ENCODE data around the gene PLEKHF1.

PLEKHF1 gene

GRCh38 chr19:29680937-29681336 is 15.7 kb downstream of the PLEKHF1 start:
- no peak for DNase-seq

- no peak for DNase-seq
Observed at GRCh38 chr19:29681422-29682235, 16.4 kb downstream of the PLEKHF1 start.

DNA sequence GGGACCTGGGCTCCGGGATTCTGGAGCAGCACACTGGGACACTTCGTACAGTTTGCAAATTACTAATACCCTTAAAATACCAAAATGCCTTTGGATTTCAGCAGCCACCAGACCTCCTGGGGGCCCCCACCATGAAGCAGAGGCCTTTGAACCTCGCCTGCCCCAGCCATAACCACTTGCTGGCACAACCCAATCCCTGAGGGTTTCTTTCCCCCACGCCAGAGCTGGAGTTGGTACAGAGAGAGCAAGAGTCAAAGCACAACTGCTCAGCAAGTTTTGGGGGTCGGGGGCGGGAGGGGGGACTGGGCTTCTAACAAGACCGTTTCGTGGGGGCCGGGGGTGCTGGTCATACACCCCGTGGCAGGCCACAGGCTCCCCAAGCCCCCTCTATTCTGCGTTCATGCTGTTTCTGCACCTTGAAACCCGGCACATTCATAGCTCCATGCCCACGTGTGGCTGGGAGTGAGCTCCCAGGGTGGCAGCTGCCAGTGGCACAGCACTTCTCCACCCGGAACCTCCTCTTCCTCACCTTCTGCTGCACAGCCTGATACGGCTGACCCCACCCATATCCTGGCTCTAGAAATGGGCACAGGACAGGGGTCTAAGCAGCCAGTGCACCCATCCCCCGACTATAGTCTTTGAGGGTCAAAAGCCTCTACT is 17.1 kb downstream of the PLEKHF1 start:
- DNase-seq = no peak

DNA sequence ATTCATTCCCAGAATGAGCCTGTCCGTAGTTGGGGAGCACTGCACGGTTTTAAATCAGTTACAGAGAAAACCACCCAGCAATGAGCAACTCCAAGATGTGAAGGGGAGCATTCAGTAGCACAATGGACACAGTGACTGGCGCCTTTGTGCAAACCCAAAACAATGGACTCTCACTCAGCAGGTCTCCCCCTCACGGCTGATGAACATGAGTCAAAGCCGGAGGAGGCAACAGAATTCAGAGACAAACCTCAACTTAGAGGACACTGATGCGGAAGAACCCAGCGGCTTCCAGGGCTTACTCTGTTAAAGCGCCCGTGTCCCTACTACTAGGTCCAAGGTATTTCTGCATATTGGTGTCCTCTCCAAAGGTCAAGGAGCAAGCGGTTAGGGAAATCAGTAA is 17.7 kb downstream of the PLEKHF1 start:
- DNase-seq = no peak

DNA sequence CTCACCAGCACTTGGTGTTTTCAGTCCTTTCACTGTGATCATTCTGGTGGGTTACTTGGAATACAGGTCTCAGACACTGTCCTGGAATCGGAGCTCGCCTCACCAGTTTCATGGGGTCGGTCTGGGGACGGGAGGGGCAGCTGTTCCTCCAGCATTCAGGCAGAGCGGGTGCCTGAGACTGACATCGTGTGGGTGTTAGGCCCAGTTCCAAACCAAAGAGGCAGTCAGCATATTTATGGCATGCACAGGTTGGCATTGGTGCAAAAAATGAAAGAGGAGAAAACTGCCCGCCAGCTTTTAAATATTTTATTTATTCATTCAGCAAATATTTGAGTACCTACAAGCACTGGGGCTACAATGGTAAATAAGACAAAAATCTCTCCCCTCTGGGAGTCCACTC is 20.1 kb downstream of the PLEKHF1 start:
- DNase-seq = no peak

GRCh38 chr19:29686285-29686805 is 21.1 kb downstream of the PLEKHF1 start:
- DNase-seq = no peak

GRCh38 chr19:29687244-29687896 is 22.1 kb downstream of the PLEKHF1 start:
- peak; percentile 56 for DNase-seq

DNA sequence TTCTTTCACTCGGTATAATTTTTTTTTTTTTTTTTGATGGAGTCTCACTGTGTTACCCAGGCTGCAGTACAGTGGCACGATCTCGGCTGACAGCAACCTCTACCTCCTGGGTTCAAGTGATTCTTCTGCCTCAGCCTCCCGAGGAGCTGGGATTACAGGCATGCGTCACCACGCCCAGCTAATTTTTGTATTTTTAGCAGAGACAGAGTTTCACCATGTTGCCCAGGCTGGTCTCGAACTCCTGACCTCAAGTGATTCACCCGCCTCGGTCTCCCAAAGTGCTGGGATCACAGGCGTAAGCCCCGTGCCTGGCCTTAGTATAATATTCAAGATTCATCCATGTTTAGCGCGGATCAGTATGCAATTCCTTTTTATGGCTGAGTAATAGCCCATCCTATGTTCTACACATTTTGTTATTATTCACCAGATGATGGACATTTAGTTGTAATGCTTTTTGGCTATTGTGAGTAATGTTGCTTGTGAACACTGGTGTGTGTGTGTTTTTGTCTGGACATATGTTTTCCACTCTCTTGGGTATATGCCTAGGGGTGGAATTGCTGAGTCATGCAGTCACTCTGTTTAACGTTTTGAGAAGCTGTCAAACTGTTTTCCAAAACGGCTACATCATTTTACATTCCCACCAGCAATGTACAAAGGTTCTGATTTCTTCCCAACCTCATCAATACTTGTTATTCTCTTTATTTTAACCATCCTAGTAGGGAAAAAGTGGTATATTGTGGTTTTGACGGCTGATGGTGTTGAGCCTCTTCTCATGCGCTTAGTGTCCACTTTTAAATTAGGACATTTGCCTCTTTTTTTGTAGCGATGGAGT is 22.9 kb downstream of the PLEKHF1 start:
- DNase-seq = no peak

GRCh38 chr19:29690842-29691241 is 25.6 kb downstream of the PLEKHF1 start:
- DNase-seq = peak; percentile 55

- no peak for DNase-seq
Observed at GRCh38 chr19:29694161-29694560, 28.9 kb downstream of the PLEKHF1 start.

GRCh38 chr19:29694669-29695627 is 29.7 kb downstream of the PLEKHF1 start:
- DNase-seq = peak; percentile 87

DNA sequence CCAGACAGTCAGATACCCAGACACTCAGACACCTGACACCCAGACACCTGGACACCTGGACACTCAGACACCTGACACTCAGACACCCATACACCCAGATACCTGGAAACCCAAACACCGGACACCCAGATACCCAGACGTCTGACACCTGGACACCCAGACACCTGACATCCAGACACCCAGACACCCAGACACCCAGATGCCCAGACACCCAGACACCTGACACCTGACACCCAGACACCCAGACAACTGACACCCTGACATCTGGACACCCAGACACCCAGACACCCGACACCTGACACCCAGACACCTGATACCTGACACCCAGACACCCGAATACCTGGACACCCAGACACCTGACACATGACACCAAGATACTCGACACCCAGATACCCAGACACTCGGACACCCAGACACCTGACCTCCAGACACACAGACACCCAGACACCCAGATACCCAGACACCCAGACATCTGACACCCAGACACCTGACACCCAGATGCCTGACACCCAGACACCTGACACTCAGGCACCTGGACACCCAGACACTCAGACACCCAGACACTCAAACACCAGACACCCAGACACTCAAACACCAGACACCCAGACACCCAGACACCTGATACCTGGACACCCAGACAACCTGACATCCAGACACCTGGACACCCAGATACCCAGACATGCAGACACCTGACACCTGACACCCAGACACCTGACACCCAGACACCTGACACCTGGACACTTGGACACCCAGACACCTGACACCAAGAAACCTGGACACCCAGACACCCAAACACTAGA is 30.7 kb downstream of the PLEKHF1 start:
- no peak for DNase-seq

- DNase-seq = no peak
Observed at GRCh38 chr19:29696565-29696846, 31.2 kb downstream of the PLEKHF1 start.

- DNase-seq = no peak
Observed at GRCh38 chr19:29697523-29698261, 32.4 kb downstream of the PLEKHF1 start.

GRCh38 chr19:29699861-29700260 is 34.6 kb downstream of the PLEKHF1 start:
- DNase-seq = no peak

DNA sequence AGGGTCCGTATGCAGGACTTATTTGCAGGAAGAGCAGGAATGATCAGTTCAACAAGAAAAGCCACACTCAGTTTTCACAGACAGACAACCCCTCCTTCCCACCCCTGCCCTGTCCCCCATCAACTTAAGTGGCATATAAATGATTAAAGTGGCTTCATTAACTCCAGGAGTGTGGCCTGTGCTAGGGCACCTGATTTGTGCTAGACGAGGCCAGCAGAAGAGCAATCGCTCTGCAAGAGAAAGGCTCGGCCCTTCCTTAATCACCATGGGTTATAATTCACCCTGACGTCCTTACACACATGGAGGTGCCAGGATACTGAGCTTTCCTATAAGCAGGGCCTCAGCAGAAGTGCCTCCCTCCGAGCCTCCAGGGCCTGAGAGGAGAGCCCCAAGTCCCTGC is 35.2 kb downstream of the PLEKHF1 start:
- DNase-seq = no peak

GRCh38 chr19:29702161-29702962 is 37.1 kb downstream of the PLEKHF1 start:
- no peak for DNase-seq

DNA sequence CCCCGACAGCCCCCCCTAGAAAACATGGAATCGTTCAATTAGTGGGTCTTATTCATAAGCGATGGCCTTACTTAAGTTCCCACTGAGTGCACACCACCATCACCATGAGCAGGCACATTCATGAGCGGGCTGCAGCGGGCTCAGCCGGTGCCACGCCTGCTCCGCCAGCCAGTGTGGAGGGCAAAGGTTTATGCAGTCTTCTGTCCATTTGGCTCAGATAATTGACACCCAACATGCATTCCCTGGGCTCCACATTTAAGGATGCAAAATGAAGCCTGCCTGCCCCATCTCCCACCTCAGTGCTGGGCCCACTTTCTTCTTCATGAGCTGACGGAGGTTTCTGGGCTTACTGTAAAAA is 37.7 kb downstream of the PLEKHF1 start:
- no peak for DNase-seq
